Activated B cell treated with CpG ODN at 0.5 μM for 24 hours (primary cell): ENCODE measurements around the gene E2F4. TPM values are rescaled to one million over a fixed set of nuclear protein-coding genes. Genes with fewer than 3 reads are reported as not detected.

ENCODE experiments used
- ATAC-seq: fragments of 200-7000 bp; cut with Tn5 transposase; one replicate; pipeline ENCODE4 v1.10.0; 2021; ENCODE audit warnings: low read depth, mild to moderate bottlenecking, moderate library complexity
- CTCF ChIA-PET: fragments of 350-600 bp; sonication (Branson Sonifier 250); formaldehyde crosslinking; loops from one replicate; lab custom pipeline; 2021; ENCODE audit warnings: antibody characterized with exemption; lab: Charles Lee
- POLR2A ChIA-PET: fragments of 350-600 bp; sonication (Branson Sonifier 250); formaldehyde crosslinking; loops from one replicate; lab custom pipeline; 2021; ENCODE audit warnings: antibody characterized with exemption; lab: Charles Lee
- DNase-seq: peaks from one replicate; pipeline ENCODE4 v3.0.0; 2022
- H3K27ac Mint-ChIP-seq: one replicate; pipeline ENCODE4 v1.8.0; 2020; ENCODE audit warnings: mixed read lengths
- H3K27me3 Mint-ChIP-seq: one replicate; pipeline ENCODE4 v1.8.0; 2021; ENCODE audit warnings: mixed read lengths
- H3K36me3 Mint-ChIP-seq: one replicate; pipeline ENCODE4 v1.8.0; 2021; ENCODE audit warnings: low read depth, mixed read lengths
- H3K4me1 Mint-ChIP-seq: one replicate; pipeline ENCODE4 v1.8.0; 2021; ENCODE audit warnings: mixed read lengths
- H3K4me3 Mint-ChIP-seq: one replicate; pipeline ENCODE4 v1.8.0; 2020; ENCODE audit warnings: mild to moderate bottlenecking, mixed read lengths
- H3K9me3 Mint-ChIP-seq: one replicate; pipeline ENCODE4 v1.8.0; 2020; ENCODE audit warnings: mixed read lengths
- intact Hi-C: fragments of 100-400 bp; cut with micrococcal nuclease; formaldehyde crosslinking; loops from one replicate; pipeline ENCODE4 v1.15.1; 2024
- total RNA-seq: library from RNA; stranded (reverse); gene quantifications from 2 replicates; pipeline ENCODE4 v1.2.3, GENCODE V29; 2022
- TF ChIP-seq, protein P1 (sequence below): fragments of 200-600 bp; IDR thresholded peaks from one replicate; pipeline ENCODE4 v1.8.0; 2022; ENCODE audit warnings: antibody characterized with exemption, mild to moderate bottlenecking

E2F4 gene
- total RNA-seq, 1 donor from 2014 or later: 128 TPM

GRCh38 chr16:67180166-67180565 is 11.8 kb upstream of the E2F4 start:
- no peak overlapping the region for H3K27ac Mint-ChIP-seq
- peaks cover 24% of the 10 kb centered on the region for H3K27me3 Mint-ChIP-seq
- H3K9me3 Mint-ChIP-seq: no peaks in the 10 kb centered on the region
- ChIA-PET CTCF (no interaction called here), POLR2A (no interaction called here)
- peaks cover 11% of the 10 kb centered on the region for H3K4me1 Mint-ChIP-seq
- no peak overlapping the region for H3K4me3 Mint-ChIP-seq
- intact Hi-C loops: no loop called here
- no peaks in the 10 kb centered on the region for H3K36me3 Mint-ChIP-seq
- DNase-seq (no peak), ATAC-seq (no peak)
- TF ChIP-seq, protein P1, sequence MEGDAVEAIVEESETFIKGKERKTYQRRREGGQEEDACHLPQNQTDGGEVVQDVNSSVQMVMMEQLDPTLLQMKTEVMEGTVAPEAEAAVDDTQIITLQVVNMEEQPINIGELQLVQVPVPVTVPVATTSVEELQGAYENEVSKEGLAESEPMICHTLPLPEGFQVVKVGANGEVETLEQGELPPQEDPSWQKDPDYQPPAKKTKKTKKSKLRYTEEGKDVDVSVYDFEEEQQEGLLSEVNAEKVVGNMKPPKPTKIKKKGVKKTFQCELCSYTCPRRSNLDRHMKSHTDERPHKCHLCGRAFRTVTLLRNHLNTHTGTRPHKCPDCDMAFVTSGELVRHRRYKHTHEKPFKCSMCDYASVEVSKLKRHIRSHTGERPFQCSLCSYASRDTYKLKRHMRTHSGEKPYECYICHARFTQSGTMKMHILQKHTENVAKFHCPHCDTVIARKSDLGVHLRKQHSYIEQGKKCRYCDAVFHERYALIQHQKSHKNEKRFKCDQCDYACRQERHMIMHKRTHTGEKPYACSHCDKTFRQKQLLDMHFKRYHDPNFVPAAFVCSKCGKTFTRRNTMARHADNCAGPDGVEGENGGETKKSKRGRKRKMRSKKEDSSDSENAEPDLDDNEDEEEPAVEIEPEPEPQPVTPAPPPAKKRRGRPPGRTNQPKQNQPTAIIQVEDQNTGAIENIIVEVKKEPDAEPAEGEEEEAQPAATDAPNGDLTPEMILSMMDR: no peak

DNA sequence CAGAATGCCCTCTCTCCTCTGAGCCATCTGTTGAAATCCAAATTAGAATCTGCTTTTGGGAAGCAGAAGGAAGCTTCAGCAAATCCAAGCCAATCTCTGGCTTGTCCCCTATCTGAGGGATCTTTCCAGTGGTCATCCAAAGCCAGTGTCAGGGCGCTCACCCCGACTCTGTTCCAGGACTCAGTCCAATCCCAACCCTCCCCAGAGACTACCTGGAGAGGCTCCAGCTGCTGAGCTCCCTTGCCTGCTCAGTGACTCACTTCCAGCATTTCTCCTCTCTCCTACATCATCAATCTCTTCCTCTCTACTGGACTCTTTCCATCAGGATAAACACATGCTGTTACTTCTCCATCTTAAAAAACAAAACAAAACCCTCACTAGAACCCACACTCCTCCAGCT is 10.6 kb upstream of the E2F4 start:
- TF ChIP-seq, protein P1: no peak
- intact Hi-C loops: no loop called here
- CTCF ChIA-PET: no interaction called here
- Mint-ChIP-seq H3K27ac (no peak overlapping the region), H3K36me3 (no peaks in the 10 kb centered on the region), H3K4me3 (no peak overlapping the region), H3K9me3 (no peaks in the 10 kb centered on the region), H3K27me3 (peaks cover 24% of the 10 kb centered on the region), H3K4me1 (peaks cover 18% of the 10 kb centered on the region)
- POLR2A ChIA-PET: interaction anchor here (0.7 to 0.9 kb wide), 2 partner anchors 16 to 23 kb away, joined by 3 to 7 read pairs; no protein-coding TSS in a partner anchor
- ATAC-seq: no peak
- no peak for DNase-seq

- ChIA-PET CTCF (no interaction called here), POLR2A (interaction anchor here (0.7 to 1.8 kb wide), 2 partner anchors 17 to 19 kb away, joined by 5 to 7 read pairs; no protein-coding TSS in a partner anchor)
- Mint-ChIP-seq H3K4me1 (peaks cover 18% of the 10 kb centered on the region), H3K9me3 (no peaks in the 10 kb centered on the region), H3K27me3 (peaks cover 18% of the 10 kb centered on the region), H3K36me3 (no peaks in the 10 kb centered on the region), H3K27ac (no peak overlapping the region), H3K4me3 (no peak overlapping the region)
- no peak for ATAC-seq
- intact Hi-C loops: loop anchor here (2.0 kb wide), 1 partner anchor 45 kb away; the partner anchor contains the start of gene TMEM208
- DNase-seq: no peak
- TF ChIP-seq, protein P1: no peak
These were observed 9.7 kb upstream of the E2F4 start for GRCh38 chr16:67182288-67182687.

DNA sequence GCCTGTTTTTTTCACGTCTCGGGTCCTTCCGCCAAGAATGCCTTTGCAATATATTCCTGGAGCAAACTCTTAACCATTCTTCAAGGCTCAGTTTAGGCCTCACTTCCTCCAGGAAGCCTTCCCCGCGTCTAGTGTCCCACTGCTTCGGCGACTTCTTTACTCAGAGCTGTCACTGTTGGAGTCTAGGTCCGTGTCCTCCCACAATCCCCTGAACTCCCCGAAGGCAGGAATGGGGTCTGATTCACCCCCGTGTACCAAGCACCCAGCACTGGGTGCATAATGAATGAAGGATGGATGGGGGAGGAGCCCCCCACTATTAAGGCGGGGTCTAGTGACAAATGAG is 8.7 kb upstream of the E2F4 start:
- no peak overlapping the region for H3K4me3 Mint-ChIP-seq
- peaks cover 14% of the 10 kb centered on the region for H3K4me1 Mint-ChIP-seq
- ChIA-PET POLR2A (interaction anchor here (0.6 to 1.8 kb wide), 6 partner anchors 20 to 155 kb away, joined by 3 to 19 read pairs (median 4); no protein-coding TSS in a partner anchor), CTCF (interaction anchor here (1.3 kb wide), 1 partner anchor 15 kb away, joined by 3 read pairs; no protein-coding TSS in a partner anchor)
- DNase-seq (no peak), ATAC-seq (no peak)
- TF ChIP-seq, protein P1: no peak
- H3K9me3 Mint-ChIP-seq: no peaks in the 10 kb centered on the region
- no peaks in the 10 kb centered on the region for H3K36me3 Mint-ChIP-seq
- intact Hi-C loops: loop anchor here (1.0 to 2.0 kb wide), 5 partner anchors 9 to 154 kb away; partner anchors contain the start of genes CBFB, E2F4, FHOD1 and TMEM208
- peaks cover 14% of the 10 kb centered on the region for H3K27me3 Mint-ChIP-seq
- H3K27ac Mint-ChIP-seq: no peak overlapping the region

- peaks cover 14% of the 10 kb centered on the region for H3K4me1 Mint-ChIP-seq
- POLR2A ChIA-PET: interaction anchor here (0.6 to 1.8 kb wide), 7 partner anchors 8 to 156 kb away, joined by 3 to 19 read pairs (median 4); partner anchors contain the start of gene E2F4
- CTCF ChIA-PET: interaction anchor here (1.3 to 2.1 kb wide), 5 partner anchors 14 to 206 kb away, joined by 3 to 15 read pairs (median 10); partner anchors contain the start of genes FBXL8 and TRADD
- peak within 1 kb of the TSS; percentile 85 for H3K4me3 Mint-ChIP-seq
- ATAC-seq (peak; percentile 96), DNase-seq (peak; percentile 94)
- H3K27me3 Mint-ChIP-seq: peaks cover 11% of the 10 kb centered on the region
- intact Hi-C loops: loop anchor here (1.0 to 2.0 kb wide), 5 partner anchors 8 to 155 kb away; partner anchors contain the start of genes CBFB, E2F4, FHOD1 and TMEM208
- no peaks in the 10 kb centered on the region for H3K36me3 Mint-ChIP-seq
- H3K9me3 Mint-ChIP-seq: no peaks in the 10 kb centered on the region
- TF ChIP-seq, protein P1: no peak
- H3K27ac Mint-ChIP-seq: no peak within 1 kb of the TSS
These were observed 8.1 kb upstream of the E2F4 start, which contains the start of gene MATCAP1 for GRCh38 chr16:67183627-67184452. Gene MATCAP1 (minus strand): TSS chr16:67183963. CDS start chr16:67180610, 3,353 bp downstream.
